KMS-11 (cell line): Measurements from ENCODE around the gene DIP2C.

Source experiments
- H2AFZ ChIP-seq: fragments of 200-600 bp; sonication (generic); 2 replicates; pipeline ENCODE4 v1.6.1; 2016; ENCODE audit warnings: antibody characterized with exemption, mixed run types, low read depth
- H3K27ac ChIP-seq: fragments of 200-600 bp; sonication (generic); 2 replicates; pipeline ENCODE4 v1.6.1; 2016; ENCODE audit warnings: mild to moderate bottlenecking, mixed run types
- H3K27me3 ChIP-seq: fragments of 200-600 bp; sonication (generic); 2 replicates; pipeline ENCODE4 v1.6.1; 2017; ENCODE audit warnings: mild to moderate bottlenecking, low read depth, mixed run types, moderate library complexity; ENCODE audit not compliant: insufficient read depth
- H3K36me3 ChIP-seq: fragments of 200-600 bp; sonication (generic); 2 replicates; pipeline ENCODE4 v1.6.1; 2017; ENCODE audit warnings: mild to moderate bottlenecking, mixed run types; ENCODE audit not compliant: insufficient read depth
- H3K4me1 ChIP-seq: fragments of 200-600 bp; sonication (generic); 2 replicates; pipeline ENCODE4 v1.6.1; 2016; ENCODE audit warnings: mild to moderate bottlenecking, low read depth, mixed run types; ENCODE audit not compliant: poor library complexity, severe bottlenecking
- H3K4me2 ChIP-seq: fragments of 200-600 bp; sonication (generic); 2 replicates; pipeline ENCODE4 v1.7.0; 2016; ENCODE audit warnings: mild to moderate bottlenecking, mixed run types
- H3K4me3 ChIP-seq: fragments of 200-600 bp; sonication (generic); IDR thresholded peaks from 2 replicates; pipeline ENCODE4 v1.6.1; 2017; ENCODE audit warnings: low read depth, low read length, mixed read lengths; ENCODE audit not compliant: insufficient read depth
- H3K79me2 ChIP-seq: fragments of 200-600 bp; sonication (generic); 2 replicates; pipeline ENCODE4 v1.6.1; 2016; ENCODE audit warnings: low read depth, mixed run types; ENCODE audit not compliant: insufficient read depth
- H3K9ac ChIP-seq: fragments of 200-600 bp; sonication (generic); 2 replicates; pipeline ENCODE4 v1.6.1; 2016; ENCODE audit warnings: mild to moderate bottlenecking, mixed run types
- H4K20me1 ChIP-seq: fragments of 200-600 bp; sonication (generic); 2 replicates; pipeline ENCODE4 v1.6.1; 2016; ENCODE audit warnings: mild to moderate bottlenecking, mixed run types; ENCODE audit not compliant: insufficient read depth
- CTCF ChIP-seq: fragments of 200-600 bp; sonication (generic); conservative IDR thresholded peaks from 2 replicates; pipeline ENCODE4 v1.6.1; 2017; ENCODE audit warnings: low read depth, mild to moderate bottlenecking, antibody characterized with exemption, low read length, moderate library complexity, mixed read lengths

Gene DIP2C

GRCh38 chr10:491667-492424, 197.6 kb downstream of the DIP2C start:
- Histone ChIP-seq H3K4me1 (peaks cover 10% of the 10 kb centered on the region), H3K27me3 (no peaks in the 10 kb centered on the region), H3K36me3 (no peaks in the 10 kb centered on the region), H3K79me2 (peaks cover 27% of the 10 kb centered on the region; the same call in 1 of the 2 replicates), H3K27ac (no peak overlapping the region), H2AFZ (no peak overlapping the region), H4K20me1 (no peaks in the 10 kb centered on the region; the same call in 1 of the 2 replicates), H3K9ac (no peak overlapping the region), H3K4me3 (no peak overlapping the region), H3K4me2 (no peak overlapping the region)
- TF ChIP-seq CTCF, result no peak

DNA sequence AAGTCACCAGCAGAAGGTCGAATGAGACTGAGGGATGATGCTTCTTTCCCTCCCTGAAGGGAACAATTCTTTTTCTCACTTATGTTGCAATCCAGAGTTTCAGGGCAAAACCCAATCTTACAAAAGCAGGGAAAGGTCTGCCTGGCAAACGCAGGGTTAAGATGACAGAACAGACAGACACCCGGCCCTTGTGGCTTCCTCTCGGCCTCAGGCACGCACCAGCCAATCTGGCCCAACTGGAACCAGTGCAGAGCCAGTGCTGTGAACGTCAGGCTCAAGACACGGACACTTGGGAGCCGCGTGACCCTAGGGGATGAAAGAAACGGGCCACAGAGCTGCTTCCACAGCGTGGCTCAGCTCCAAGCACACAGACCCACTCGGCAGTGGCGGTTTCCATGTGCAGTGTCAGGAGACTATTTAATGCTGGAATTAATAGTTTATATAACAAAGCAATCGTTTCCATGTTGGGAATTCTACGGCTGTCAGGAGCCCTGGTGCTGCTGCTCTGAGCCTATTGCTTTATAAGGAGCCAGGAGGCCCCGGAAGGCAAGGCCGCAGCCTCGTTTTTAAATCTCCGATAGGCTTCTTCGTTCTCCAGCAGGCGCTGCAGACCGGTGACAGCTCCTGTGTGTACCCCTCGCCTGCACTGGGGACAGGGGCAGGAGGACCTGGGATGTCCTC, 198.4 kb downstream of the DIP2C start:
- H4K20me1 ChIP-seq, result no peaks in the 10 kb centered on the region; the same call in 1 of the 2 replicates
- no peak overlapping the region for H3K27ac ChIP-seq
- no peak overlapping the region for H3K4me2 ChIP-seq
- TF ChIP-seq CTCF, result no peak
- no peak overlapping the region for H3K4me3 ChIP-seq
- H3K36me3 ChIP-seq, result 0 out of 2 replicates have a peak, but pooled peaks cover under 1% of the 10 kb centered on the region
- H3K27me3 ChIP-seq, result no peaks in the 10 kb centered on the region
- H2AFZ ChIP-seq, result no peak overlapping the region
- peaks cover 7% of the 10 kb centered on the region for H3K4me1 ChIP-seq
- H3K9ac ChIP-seq, result no peak overlapping the region
- peaks cover 27% of the 10 kb centered on the region; the same call in 1 of the 2 replicates for H3K79me2 ChIP-seq

DNA sequence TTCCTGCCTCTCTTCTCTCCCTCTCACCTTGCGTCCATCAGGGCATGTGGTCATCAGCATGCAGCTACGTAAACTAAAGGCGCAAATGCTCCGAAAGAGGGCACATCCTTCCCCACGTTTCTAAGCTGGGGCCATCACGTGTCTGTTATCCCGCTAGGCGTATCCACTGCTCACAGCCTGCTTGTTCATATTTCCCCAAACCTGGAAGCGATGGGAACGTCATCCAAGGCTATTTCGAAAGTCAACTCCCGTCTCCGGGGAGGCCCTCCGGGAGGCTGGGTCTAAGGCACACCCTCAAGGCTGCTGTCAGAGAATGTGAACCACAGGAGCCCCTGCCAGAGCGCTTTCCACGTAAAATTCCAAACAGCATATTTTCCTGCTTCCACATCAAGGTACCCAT, 199.2 kb downstream of the DIP2C start:
- Histone ChIP-seq H3K4me1 (peaks cover 2% of the 10 kb centered on the region), H2AFZ (no peak overlapping the region), H3K27ac (no peak overlapping the region), H3K4me3 (no peak overlapping the region), H3K36me3 (0 out of 2 replicates have a peak, but pooled peaks cover 4% of the 10 kb centered on the region), H3K9ac (no peak overlapping the region), H3K79me2 (peaks cover 27% of the 10 kb centered on the region; the same call in 1 of the 2 replicates), H3K27me3 (no peaks in the 10 kb centered on the region), H3K4me2 (no peak overlapping the region), H4K20me1 (no peaks in the 10 kb centered on the region; the same call in 1 of the 2 replicates)
- TF ChIP-seq CTCF, result no peak

- Histone ChIP-seq H3K4me2 (no peak overlapping the region), H3K9ac (no peak overlapping the region), H3K4me1 (no peaks in the 10 kb centered on the region), H3K27ac (no peak overlapping the region), H2AFZ (no peak overlapping the region), H3K27me3 (no peaks in the 10 kb centered on the region), H3K79me2 (peaks cover 24% of the 10 kb centered on the region; the same call in 1 of the 2 replicates), H4K20me1 (no peaks in the 10 kb centered on the region; the same call in 1 of the 2 replicates), H3K4me3 (no peak overlapping the region), H3K36me3 (0 out of 2 replicates have a peak, but pooled peaks cover 4% of the 10 kb centered on the region)
- TF ChIP-seq CTCF, result no peak
These were observed 200.1 kb downstream of the DIP2C start for GRCh38 chr10:489330-489729.
